Fibroblast of pulmonary artery (primary cell): ENCODE measurements around the gene MIA3.
"Not testable (repeated sequence)": the region's sequence is repeated elsewhere in the genome, so short reads cannot be mapped to it uniquely, and the experiment has no call there.

ENCODE experiments used
- DNase-seq: peaks from one replicate; pipeline ENCODE4 v3.0.0-alpha.2; 2010; ENCODE audit warnings: low read depth
- H3K4me3 ChIP-seq: replicated peaks from 2 replicates; pipeline ENCODE4 v1.5.1; 2011; ENCODE audit warnings: low read depth, mild to moderate bottlenecking, control low read depth, low read length, moderate library complexity
- TF ChIP-seq, protein P1 (sequence below): IDR thresholded peaks from 2 replicates; pipeline ENCODE4 v1.5.1; 2011; ENCODE audit warnings: mild to moderate bottlenecking, control low read depth, low read length, inconsistent platforms; ENCODE audit errors: missing control alignments

MIA3 gene

DNA sequence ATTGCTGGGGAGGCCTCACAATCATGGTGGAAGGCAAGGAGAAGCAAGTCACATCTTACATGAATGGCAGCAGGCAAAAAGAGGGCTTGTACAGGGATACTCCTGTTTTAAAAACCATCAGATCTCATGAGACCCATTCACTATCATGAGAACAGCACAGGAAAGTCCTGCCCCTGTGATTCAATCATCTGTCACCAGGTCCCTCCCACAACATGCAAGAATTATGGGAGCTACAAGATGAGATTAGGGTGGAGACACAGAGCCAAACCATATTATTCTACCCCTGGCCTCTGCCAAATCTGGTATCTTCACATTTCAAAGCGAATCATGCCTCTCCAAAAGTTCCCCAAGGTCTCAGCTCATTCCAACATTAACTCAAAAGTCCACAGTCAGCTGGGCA lies 11.1 kb upstream of the MIA3 start:
- TF ChIP-seq, protein P1, sequence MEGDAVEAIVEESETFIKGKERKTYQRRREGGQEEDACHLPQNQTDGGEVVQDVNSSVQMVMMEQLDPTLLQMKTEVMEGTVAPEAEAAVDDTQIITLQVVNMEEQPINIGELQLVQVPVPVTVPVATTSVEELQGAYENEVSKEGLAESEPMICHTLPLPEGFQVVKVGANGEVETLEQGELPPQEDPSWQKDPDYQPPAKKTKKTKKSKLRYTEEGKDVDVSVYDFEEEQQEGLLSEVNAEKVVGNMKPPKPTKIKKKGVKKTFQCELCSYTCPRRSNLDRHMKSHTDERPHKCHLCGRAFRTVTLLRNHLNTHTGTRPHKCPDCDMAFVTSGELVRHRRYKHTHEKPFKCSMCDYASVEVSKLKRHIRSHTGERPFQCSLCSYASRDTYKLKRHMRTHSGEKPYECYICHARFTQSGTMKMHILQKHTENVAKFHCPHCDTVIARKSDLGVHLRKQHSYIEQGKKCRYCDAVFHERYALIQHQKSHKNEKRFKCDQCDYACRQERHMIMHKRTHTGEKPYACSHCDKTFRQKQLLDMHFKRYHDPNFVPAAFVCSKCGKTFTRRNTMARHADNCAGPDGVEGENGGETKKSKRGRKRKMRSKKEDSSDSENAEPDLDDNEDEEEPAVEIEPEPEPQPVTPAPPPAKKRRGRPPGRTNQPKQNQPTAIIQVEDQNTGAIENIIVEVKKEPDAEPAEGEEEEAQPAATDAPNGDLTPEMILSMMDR = no peak
- no peak for DNase-seq
- no peak overlapping the region for H3K4me3 ChIP-seq

DNA sequence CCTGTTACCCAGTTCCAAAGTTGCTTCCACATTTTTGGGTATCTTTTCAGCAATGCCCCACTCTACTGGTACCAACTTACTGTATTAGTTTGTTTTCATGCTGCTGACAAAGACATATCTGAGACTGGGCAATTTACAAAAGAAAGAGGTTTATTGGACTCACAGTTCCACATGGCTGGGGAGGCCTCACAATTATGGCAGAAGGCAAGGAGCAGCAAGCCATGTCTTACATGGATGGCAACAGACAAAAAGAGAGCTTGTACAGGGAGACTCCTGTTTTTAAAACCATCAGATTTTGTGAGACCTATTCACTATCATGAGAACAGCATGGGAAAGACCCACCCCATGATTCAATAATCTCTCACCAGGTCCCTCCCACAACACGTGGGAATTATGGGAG lies 8.8 kb upstream of the MIA3 start:
- DNase-seq, H3K4me3 ChIP-seq: not testable (repeated sequence)

DNA sequence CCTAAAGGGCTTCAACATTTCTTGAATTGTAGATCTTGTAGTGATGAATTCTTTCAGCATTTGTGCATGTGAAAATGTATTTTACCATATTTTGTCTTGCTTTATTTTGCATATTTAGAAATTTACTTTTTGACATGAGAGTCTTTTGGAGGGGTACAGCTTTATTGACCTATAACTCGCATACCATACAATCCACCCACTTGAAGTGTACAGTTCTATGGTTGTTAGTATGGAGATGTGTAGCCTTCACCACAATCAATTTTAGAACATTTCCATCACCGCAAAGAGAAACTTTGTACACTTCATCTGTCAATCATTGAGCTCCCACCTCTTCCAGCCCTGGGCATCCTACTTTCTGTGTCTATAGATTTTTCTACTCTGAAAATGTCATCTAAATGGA lies 7.2 kb upstream of the MIA3 start:
- TF ChIP-seq, protein P1 = no peak
- no peak for DNase-seq
- H3K4me3 ChIP-seq = no peak overlapping the region

DNA sequence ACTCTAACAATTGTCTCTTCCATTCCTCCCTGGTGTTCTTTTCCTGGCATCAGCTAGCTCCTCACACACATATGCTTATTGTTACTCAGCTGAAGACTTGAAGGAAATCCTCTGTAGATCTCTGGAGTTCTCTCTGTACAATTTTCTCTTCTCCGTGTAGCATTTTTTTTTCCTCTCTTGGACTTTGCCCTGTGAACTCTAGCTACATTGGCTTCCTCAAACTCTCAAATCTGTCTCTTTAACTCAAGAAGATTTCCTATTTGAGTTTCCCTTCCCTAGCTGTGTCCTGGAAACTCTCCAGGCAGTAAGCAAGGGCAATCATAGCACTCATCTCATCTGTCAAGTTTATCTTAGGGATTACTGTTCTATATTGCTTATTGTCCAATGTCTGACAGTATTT lies 4.3 kb upstream of the MIA3 start:
- no peak for DNase-seq

DNA sequence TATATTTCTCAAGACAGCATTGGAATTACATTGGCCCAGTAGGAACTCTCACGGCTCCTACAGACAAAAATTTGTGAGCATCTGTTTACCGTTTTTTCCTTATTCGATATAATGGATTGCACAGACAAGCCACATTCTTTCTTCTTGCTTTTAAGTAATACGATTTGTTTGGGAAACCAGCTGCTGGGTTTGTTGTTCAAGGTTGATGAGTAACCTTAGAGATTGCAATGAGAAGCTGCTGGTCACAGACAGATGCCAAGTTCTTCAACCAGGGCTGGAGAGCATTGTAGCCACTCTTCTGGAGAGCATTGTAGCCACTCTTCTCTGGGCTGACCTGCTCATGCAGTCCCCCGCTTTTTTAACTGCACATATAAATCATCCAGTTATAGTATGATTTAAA lies 1.4 kb upstream of the MIA3 start:
- H3K4me3 ChIP-seq = no peak overlapping the region
- peak; percentile 65 for DNase-seq
- TF ChIP-seq, protein P1 = no peak

More for the DNA sequence above, 4.3 kb upstream of the MIA3 start:
- TF ChIP-seq, protein P1 = no peak
- H3K4me3 ChIP-seq = no peak overlapping the region

DNA sequence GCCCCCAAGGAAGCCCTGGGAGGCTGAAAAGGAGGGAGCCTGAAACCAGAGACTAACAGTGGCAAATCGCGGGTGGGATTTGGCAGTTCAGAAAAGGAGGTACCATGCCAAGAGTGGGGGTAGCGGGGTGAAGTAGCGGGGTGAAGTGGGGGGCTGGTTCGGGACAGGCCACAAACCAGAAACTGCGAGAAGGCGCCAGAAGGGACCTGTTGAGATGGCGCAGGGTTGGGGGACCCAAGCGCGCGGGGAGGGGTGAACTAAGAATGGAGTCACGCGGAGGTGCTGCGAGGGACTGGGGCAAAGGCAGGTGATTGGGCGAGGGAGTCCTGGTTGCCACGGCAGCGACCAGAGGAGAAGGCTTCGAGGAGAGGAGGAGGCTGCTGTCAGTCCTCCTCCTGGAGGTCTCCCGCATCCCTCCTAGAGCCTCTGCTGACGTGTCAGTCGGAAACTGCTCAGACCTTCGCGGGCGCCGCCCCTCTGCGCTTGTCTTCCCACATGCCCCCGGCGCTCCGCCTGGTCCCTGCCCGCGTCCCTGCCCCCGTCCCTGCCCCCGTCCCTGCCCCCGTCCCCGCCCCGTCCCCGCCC lies 438 bp upstream of the MIA3 start:
- peak; percentile 99 for DNase-seq
- TF ChIP-seq, protein P1 = no peak
- peak overlapping the region; percentile 53 for H3K4me3 ChIP-seq

DNA sequence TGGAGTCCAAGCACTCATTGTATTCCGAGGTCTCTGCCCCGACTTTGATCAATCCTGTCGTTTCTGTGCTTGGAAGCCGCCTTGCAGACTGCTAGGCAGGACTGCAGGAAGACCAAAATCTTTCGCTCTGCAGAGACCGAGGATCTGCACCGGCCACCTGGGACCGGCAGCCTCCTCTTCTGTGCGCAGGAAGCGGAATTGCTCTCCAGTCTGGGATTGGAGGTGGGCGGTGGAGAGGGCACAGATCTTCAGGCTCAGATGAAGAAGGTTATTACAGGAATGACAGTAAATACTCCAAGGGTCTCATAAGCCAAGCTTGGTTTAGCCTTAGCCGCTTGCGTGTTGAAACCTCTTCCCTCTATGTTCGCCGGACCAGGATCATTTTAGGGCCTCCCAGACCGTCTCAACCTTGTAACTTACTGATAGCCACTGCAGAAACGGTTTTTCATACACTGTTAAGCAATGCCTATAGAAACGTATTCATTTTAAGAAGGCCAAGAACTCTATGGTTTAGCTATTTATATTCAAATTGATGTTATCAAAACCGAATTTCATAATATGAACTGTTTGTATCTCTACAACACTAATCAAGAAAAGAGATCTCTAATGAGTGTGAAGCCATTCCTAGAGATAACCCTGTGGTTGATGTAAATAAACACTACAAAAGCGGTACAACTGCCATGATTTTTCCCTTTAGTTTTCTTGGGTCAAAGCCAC lies 1.1 kb downstream of the MIA3 start:
- H3K4me3 ChIP-seq = peak overlapping the region; percentile 74
- DNase-seq = peak; percentile 33
- TF ChIP-seq, protein P1 = no peak
